Measurements from ENCODE around the gene STOX1. TPM values are rescaled to one million over a fixed set of nuclear protein-coding genes. Genes with fewer than 3 reads are reported as not detected.

Gene STOX1
- total and polyA plus RNA-seq, 4 experiments from 2014 or later, result 0.17 to 0.35 (median 0.27) TPM

DNA sequence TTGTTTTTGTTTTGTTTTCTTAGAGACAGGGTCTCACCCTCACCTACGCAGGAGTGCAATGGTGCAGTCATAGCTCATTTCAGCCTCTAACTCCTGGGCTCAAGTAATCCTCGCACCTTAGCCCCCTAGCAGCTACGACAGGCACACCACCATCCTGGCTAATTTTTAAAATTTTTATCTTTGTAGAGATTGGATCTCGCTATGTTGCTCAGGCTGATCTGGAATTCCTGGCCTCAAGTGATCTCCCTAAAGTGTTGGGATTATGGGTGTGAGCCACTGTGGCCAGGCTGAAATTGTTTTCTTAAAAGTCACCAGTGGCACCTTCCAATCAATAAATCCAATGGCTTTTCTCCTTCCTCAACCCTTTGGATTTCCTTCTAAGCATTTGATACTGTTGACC is 52.9 kb downstream of the STOX1 start:
- Mint-ChIP-seq H3K4me1 (no peaks in the 10 kb centered on the region), H3K9me3 (no peaks in the 10 kb centered on the region), H3K27me3 (peaks cover 0 to 1% of the 10 kb centered on the region in 2 donors), H3K36me3 (no peaks in the 10 kb centered on the region), H3K4me3 (no peak overlapping the region), H3K27ac (no peak overlapping the region)
- POLR2A ChIA-PET (ENCODE audit: partially characterized antibody), result no interaction called here
- intact Hi-C loops (cut with micrococcal nuclease), result no loop called here
- H3K27me3 ChIP-seq (ENCODE audit: insufficient read depth, low read length), result no peaks in the 10 kb centered on the region
- H3K27ac ChIP-seq (ENCODE audit: low read depth, low read length), result no peak overlapping the region
- CTCF ChIA-PET (ENCODE audit: partially characterized antibody), result no interaction called here
- no peak for DNase-seq
- H3K4me3 ChIP-seq (ENCODE audit: low read length in 2 of 2), result no peak overlapping the region
- H3K4me1 ChIP-seq (ENCODE audit: insufficient read depth, low read length), result no peaks in the 10 kb centered on the region
- H3K36me3 ChIP-seq (ENCODE audit: insufficient read depth, low read length), result no peaks in the 10 kb centered on the region
- no peaks in the 10 kb centered on the region for H3K9me3 ChIP-seq (ENCODE audit: control insufficient read depth in 1 of 2, low read length in 2 of 2)

DNA sequence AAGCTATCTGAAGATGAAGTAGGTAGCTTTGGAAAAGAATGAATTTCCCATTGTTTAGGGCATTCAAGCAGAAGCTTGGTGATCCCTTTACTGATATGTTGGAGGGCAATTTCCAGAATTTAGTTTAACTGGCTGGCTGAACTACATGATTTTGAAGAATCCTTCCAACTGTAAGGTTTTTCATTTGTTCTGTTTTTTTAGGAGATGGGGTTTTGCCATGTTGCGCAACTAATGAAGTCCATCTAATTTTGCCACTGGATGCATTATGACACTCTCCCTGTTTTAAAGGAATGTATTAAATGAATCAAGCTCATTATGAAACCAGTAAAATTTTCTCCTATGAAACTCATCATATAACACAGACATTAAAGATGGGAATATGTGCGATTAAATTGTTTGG is 67.7 kb downstream of the STOX1 start:
- POLR2A ChIA-PET (ENCODE audit: partially characterized antibody), result no interaction called here
- no peak overlapping the region for H3K27ac ChIP-seq (ENCODE audit: low read depth, low read length)
- Mint-ChIP-seq H3K36me3 (no peaks in the 10 kb centered on the region), H3K27me3 (peaks cover 0 to 3% of the 10 kb centered on the region in 2 donors), H3K4me1 (peaks cover 1 to 11% (median 4%) of the 10 kb centered on the region in 4 donors), H3K27ac (no peak overlapping the region), H3K9me3 (no peaks in the 10 kb centered on the region), H3K4me3 (no peak overlapping the region)
- CTCF ChIA-PET (ENCODE audit: partially characterized antibody), result interaction anchor here (1.1 kb wide), 1 partner anchor 683 kb away, joined by 3 read pairs; no protein-coding TSS in a partner anchor
- no peaks in the 10 kb centered on the region for H3K9me3 ChIP-seq (ENCODE audit: control insufficient read depth in 1 of 2, low read length in 2 of 2)
- H3K27me3 ChIP-seq (ENCODE audit: insufficient read depth, low read length), result no peaks in the 10 kb centered on the region
- no peaks in the 10 kb centered on the region for H3K36me3 ChIP-seq (ENCODE audit: insufficient read depth, low read length)
- H3K4me1 ChIP-seq (ENCODE audit: insufficient read depth, low read length), result peaks cover 2% of the 10 kb centered on the region
- intact Hi-C loops (cut with micrococcal nuclease), result no loop called here
- DNase-seq, result no peak
- H3K4me3 ChIP-seq (ENCODE audit: low read length in 2 of 2), result no peak overlapping the region

GRCh38 chr10:68897336-68897741 is 70.0 kb downstream of the STOX1 start:
- Histone ChIP-seq H3K4me3 (ENCODE audit: low read length in 2 of 2) (no peak overlapping the region), H3K9me3 (ENCODE audit: control insufficient read depth in 1 of 2, low read length in 2 of 2) (no peaks in the 10 kb centered on the region), H3K4me1 (ENCODE audit: insufficient read depth, low read length) (peaks cover 15% of the 10 kb centered on the region), H3K27me3 (ENCODE audit: insufficient read depth, low read length) (no peaks in the 10 kb centered on the region), H3K36me3 (ENCODE audit: insufficient read depth, low read length) (no peaks in the 10 kb centered on the region), H3K27ac (ENCODE audit: low read depth, low read length) (no peak overlapping the region)
- H3K27me3 Mint-ChIP-seq, result peaks cover 0 to 1% of the 10 kb centered on the region in 2 donors
- ChIA-PET POLR2A (ENCODE audit: partially characterized antibody) (no interaction called here), CTCF (ENCODE audit: partially characterized antibody) (interaction anchor here (0.7 to 1.4 kb wide), 5 partner anchors 42 to 1200 kb away, joined by 3 to 4 read pairs (median 3); no protein-coding TSS in a partner anchor)
- intact Hi-C loops (cut with micrococcal nuclease), result no loop called here
- H3K4me3 Mint-ChIP-seq, result peak overlapping the region in 1 of 8 donors; percentile 71
- no peaks in the 10 kb centered on the region for H3K9me3 Mint-ChIP-seq
- H3K36me3 Mint-ChIP-seq, result peaks cover 0 to 15% of the 10 kb centered on the region in 2 donors
- H3K4me1 Mint-ChIP-seq, result peaks cover 11 to 34% (median 16%) of the 10 kb centered on the region in 4 donors
- H3K27ac Mint-ChIP-seq, result peak overlapping the region in 2 of 7 donors; percentile 43 to 60
- DNase-seq, result peak in 4 of 5 donors; percentile 23 to 43 (median 34)

- CTCF ChIA-PET (ENCODE audit: partially characterized antibody), result interaction anchor here (1.6 to 3.0 kb wide), 2 partner anchors 57 to 687 kb away, joined by 4 to 12 read pairs; partner anchors contain the start of gene DDX21
- H3K36me3 ChIP-seq (ENCODE audit: insufficient read depth, low read length), result no peaks in the 10 kb centered on the region
- peak overlapping the region in 5 of 7 donors; percentile 1 to 100 (median 30) for H3K27ac Mint-ChIP-seq
- peak overlapping the region in 6 of 8 donors; percentile 1 to 99 (median 50) for H3K4me3 Mint-ChIP-seq
- POLR2A ChIA-PET (ENCODE audit: partially characterized antibody), result interaction anchor here (1.2 to 1.8 kb wide), 3 partner anchors 10 to 226 kb away, joined by 4 to 8 read pairs (median 5); partner anchors contain the start of gene CCAR1
- no peaks in the 10 kb centered on the region for H3K9me3 ChIP-seq (ENCODE audit: control insufficient read depth in 1 of 2, low read length in 2 of 2)
- H3K4me1 ChIP-seq (ENCODE audit: insufficient read depth, low read length), result peaks cover 27% of the 10 kb centered on the region
- no peaks in the 10 kb centered on the region for H3K27me3 ChIP-seq (ENCODE audit: insufficient read depth, low read length)
- H3K4me3 ChIP-seq (ENCODE audit: low read length in 2 of 2), result no peak overlapping the region
- H3K27ac ChIP-seq (ENCODE audit: low read depth, low read length), result no peak overlapping the region
- H3K27me3 Mint-ChIP-seq, result peaks cover 0 to 1% of the 10 kb centered on the region in 2 donors
- intact Hi-C loops (cut with micrococcal nuclease), result no loop called here
- peaks cover 19 to 50% (median 29%) of the 10 kb centered on the region in 4 donors for H3K4me1 Mint-ChIP-seq
- H3K9me3 Mint-ChIP-seq, result no peaks in the 10 kb centered on the region
- peaks cover 2 to 17% of the 10 kb centered on the region in 2 donors for H3K36me3 Mint-ChIP-seq
- DNase-seq, result no peak
These were observed 71.9 kb downstream of the STOX1 start for GRCh38 chr10:68899186-68899745.

DNA sequence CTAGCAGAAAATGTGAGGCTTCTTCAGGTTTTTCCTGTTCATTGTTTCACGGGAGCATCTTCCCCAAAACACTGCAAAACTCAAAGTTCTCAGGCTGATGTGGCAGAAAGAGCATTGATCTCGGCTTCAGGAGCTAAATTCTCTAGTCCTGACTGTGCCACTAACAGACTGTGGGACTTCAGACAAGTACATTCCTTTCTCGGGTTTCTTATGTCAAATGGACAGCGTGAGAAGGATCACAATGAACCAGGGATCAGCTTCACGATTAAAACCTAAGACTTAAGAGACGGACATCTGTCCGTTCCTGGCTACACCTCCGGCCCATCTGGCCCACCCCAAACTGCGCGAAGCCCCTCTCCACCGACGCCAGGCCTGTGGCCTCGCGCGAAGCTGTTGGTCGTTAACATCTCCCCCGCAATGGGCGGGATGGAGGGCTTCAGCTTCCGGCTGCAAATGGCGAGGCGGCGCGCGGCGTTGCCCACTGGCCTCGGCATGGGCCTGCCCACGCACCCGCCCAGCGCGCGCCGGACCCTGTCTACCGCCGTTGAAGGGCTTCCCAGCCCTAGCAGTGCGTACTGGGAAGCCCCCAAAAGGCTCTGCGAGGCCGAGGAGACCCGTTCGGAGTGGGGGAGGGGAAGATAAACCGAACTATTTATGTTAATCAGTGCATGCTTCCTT is 73.2 kb downstream of the STOX1 start:
- intact Hi-C loops (cut with micrococcal nuclease), result loop anchor here (1.0 to 10.0 kb wide), 6 partner anchors 56 to 1051 kb away; partner anchors contain the start of genes CCAR1, DDX21, HNRNPH3 and PBLD
- Histone ChIP-seq H3K4me1 (ENCODE audit: insufficient read depth, low read length) (peaks cover 35% of the 10 kb centered on the region), H3K36me3 (ENCODE audit: insufficient read depth, low read length) (no peaks in the 10 kb centered on the region), H3K27me3 (ENCODE audit: insufficient read depth, low read length) (no peaks in the 10 kb centered on the region), H3K4me3 (ENCODE audit: low read length in 2 of 2) (peak overlapping the region; percentile 58 to 85), H3K9me3 (ENCODE audit: control insufficient read depth in 1 of 2, low read length in 2 of 2) (no peaks in the 10 kb centered on the region), H3K27ac (ENCODE audit: low read depth, low read length) (peak overlapping the region; percentile 97)
- H3K27me3 Mint-ChIP-seq, result no peaks in the 10 kb centered on the region
- peak overlapping the region; percentile 99 to 100 (median 99) for H3K27ac Mint-ChIP-seq
- H3K9me3 Mint-ChIP-seq, result no peaks in the 10 kb centered on the region
- peaks cover 22 to 57% (median 37%) of the 10 kb centered on the region in 4 donors for H3K4me1 Mint-ChIP-seq
- POLR2A ChIA-PET (ENCODE audit: partially characterized antibody), result interaction anchor here (0.7 to 2.1 kb wide), 13 partner anchors 8 to 1016 kb away, joined by 3 to 22 read pairs (median 4); partner anchors contain the start of genes CCAR1, DDX21, HNRNPH3 and KIFBP
- H3K4me3 Mint-ChIP-seq, result peak overlapping the region; percentile 97 to 99 (median 98)
- CTCF ChIA-PET (ENCODE audit: partially characterized antibody), result interaction anchor here (3.0 kb wide), 1 partner anchor 55 kb away, joined by 12 read pairs; the partner anchor contains the start of gene DDX21
- H3K36me3 Mint-ChIP-seq, result peaks cover 4 to 19% of the 10 kb centered on the region in 2 donors
- DNase-seq, result no peak

GRCh38 chr10:68901105-68901927 is 74.0 kb downstream of the STOX1 start, which contains the start of gene DDX50:
Gene DDX50, plus strand, starts transcription at chr10:68901315. Its CDS starts 70 bp downstream, at chr10:68901385.
- Mint-ChIP-seq H3K27me3 (no peaks in the 10 kb centered on the region), H3K27ac (peak within 1 kb of the TSS; percentile 99 to 100 (median 99)), H3K4me3 (peak within 1 kb of the TSS; percentile 97 to 99 (median 98)), H3K4me1 (peaks cover 25 to 61% (median 40%) of the 10 kb centered on the region in 4 donors), H3K9me3 (no peaks in the 10 kb centered on the region), H3K36me3 (peaks cover 6 to 23% of the 10 kb centered on the region in 2 donors)
- intact Hi-C loops (cut with micrococcal nuclease), result loop anchor here (1.0 to 10.0 kb wide), 6 partner anchors 55 to 1052 kb away; partner anchors contain the start of genes CCAR1, DDX21, HNRNPH3 and PBLD
- no peaks in the 10 kb centered on the region for H3K36me3 ChIP-seq (ENCODE audit: insufficient read depth, low read length)
- H3K9me3 ChIP-seq (ENCODE audit: control insufficient read depth in 1 of 2, low read length in 2 of 2), result no peaks in the 10 kb centered on the region
- CTCF ChIA-PET (ENCODE audit: partially characterized antibody), result interaction anchor here (3.0 kb wide), 1 partner anchor 55 kb away, joined by 12 read pairs; the partner anchor contains the start of gene DDX21
- H3K4me1 ChIP-seq (ENCODE audit: insufficient read depth, low read length), result peaks cover 37% of the 10 kb centered on the region
- peak within 1 kb of the TSS; percentile 58 to 85 for H3K4me3 ChIP-seq (ENCODE audit: low read length in 2 of 2)
- peak; percentile 94 to 98 (median 96) for DNase-seq
- no peaks in the 10 kb centered on the region for H3K27me3 ChIP-seq (ENCODE audit: insufficient read depth, low read length)
- peak within 1 kb of the TSS; percentile 97 for H3K27ac ChIP-seq (ENCODE audit: low read depth, low read length)
- POLR2A ChIA-PET (ENCODE audit: partially characterized antibody), result interaction anchor here (1.1 to 2.1 kb wide), 8 partner anchors 10 to 569 kb away, joined by 3 to 22 read pairs (median 4); partner anchors contain the start of genes CCAR1, DDX21, HNRNPH3 and KIFBP

Data from CD4-positive, alpha-beta memory T cell (primary cell).